MM.1S (cell line): ENCODE results near the gene ATP13A2.
"Not testable (repeated sequence)": the region's sequence is repeated elsewhere in the genome, so short reads cannot be mapped to it uniquely, and the experiment has no call there.

Experiments used
- EZH2 ChIP-seq: fragments of 300-600 bp; sonication (generic); optimal IDR thresholded peaks from 2 replicates; pipeline ENCODE3; 2017; ENCODE audit warnings: low read depth, mild to moderate bottlenecking, antibody characterized with exemption, low read length, mixed read lengths
- EZH2phosphoT487 ChIP-seq: fragments of 300-600 bp; sonication (generic); IDR thresholded peaks from 2 replicates; pipeline ENCODE4 v1.6.1; 2018; ENCODE audit warnings: antibody characterized with exemption, low read length
- TF ChIP-seq, protein P1 (sequence below): fragments of 300-600 bp; sonication (generic); IDR thresholded peaks from 2 replicates; pipeline ENCODE4 v1.5.1; 2016; ENCODE audit warnings: antibody characterized with exemption, low read length, mixed read lengths

DNA sequence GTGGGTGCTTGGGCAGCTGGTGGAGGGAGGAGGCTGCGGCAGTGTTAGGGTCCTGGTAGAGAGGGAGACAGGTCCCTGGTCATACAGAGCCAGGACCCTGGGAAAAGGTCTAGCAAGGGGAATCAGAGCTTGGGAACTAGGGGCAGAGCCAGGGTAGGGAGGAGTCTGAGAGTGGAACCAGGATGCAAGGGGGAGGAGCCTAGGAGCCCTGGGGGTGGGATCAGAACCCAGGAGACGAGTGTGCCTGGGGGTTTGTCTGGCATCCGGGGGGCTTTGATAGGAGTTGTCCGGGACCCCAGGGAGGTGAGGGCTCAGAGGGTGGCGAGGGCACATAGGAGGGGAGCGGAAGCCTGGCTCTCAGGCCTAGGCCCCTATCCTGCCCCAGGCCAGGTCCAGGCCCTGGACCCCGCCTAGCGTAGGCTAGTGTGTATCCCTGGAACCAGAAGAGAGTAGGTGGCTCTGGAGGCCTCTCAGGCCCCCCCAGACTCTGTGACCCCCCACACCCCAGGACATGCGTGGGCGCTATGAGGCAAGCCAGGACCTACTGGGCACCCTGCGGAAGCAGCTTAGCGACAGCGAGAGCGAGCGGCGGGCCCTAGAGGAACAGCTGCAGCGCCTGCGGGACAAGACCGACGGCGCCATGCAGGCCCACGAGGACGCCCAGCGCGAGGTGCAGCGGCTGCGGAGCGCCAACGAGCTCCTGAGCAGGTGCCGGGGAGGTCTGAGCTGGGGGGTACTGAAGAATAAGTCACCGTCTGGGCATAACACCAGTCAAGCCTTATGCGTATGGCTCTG, 72.1 kb downstream of the ATP13A2 start:
- TF ChIP-seq, protein P1, sequence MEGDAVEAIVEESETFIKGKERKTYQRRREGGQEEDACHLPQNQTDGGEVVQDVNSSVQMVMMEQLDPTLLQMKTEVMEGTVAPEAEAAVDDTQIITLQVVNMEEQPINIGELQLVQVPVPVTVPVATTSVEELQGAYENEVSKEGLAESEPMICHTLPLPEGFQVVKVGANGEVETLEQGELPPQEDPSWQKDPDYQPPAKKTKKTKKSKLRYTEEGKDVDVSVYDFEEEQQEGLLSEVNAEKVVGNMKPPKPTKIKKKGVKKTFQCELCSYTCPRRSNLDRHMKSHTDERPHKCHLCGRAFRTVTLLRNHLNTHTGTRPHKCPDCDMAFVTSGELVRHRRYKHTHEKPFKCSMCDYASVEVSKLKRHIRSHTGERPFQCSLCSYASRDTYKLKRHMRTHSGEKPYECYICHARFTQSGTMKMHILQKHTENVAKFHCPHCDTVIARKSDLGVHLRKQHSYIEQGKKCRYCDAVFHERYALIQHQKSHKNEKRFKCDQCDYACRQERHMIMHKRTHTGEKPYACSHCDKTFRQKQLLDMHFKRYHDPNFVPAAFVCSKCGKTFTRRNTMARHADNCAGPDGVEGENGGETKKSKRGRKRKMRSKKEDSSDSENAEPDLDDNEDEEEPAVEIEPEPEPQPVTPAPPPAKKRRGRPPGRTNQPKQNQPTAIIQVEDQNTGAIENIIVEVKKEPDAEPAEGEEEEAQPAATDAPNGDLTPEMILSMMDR = not testable (repeated sequence)
- not testable (repeated sequence) for TF ChIP-seq EZH2, EZH2phosphoT487
